HCT116 (cell line): ENCODE data around the gene CFHR5. TPM values are rescaled to one million over a fixed set of nuclear protein-coding genes. Genes with fewer than 3 reads are reported as not detected.

Experiments used
- ATAC-seq: fragments of 200-7000 bp; cut with Tn5 transposase; 2 replicates; pipeline ENCODE4 v1.9.1; 2020; ENCODE audit warnings: mild to moderate bottlenecking, moderate library complexity
- BruUV-seq: library from RNA; stranded (reverse); fragments of 400-500 nt; replicated peaks from 2 replicates; lab custom pipeline; 2021; lab: Mats Ljungman, UMichigan
- CTCF ChIA-PET: fragments of 300-600 bp; sonication (Branson Sonifier 250); formaldehyde crosslinking; loops from one replicate; lab custom pipeline; 2021; ENCODE audit warnings: antibody characterized with exemption; lab: Charles Lee
- POLR2A ChIA-PET: fragments of 300-600, 350-600 bp; sonication (Branson Sonifier 250); formaldehyde crosslinking; loops from one replicate; lab custom pipeline; 2021; ENCODE audit warnings: antibody characterized with exemption; lab: Charles Lee
- RAD21 ChIA-PET, 2 experiments: fragments of 300-600 bp; sonication (Branson Sonifier 250); formaldehyde crosslinking; loops; one replicate each; lab custom pipeline; 2023; ENCODE audit warnings: low total read pairs in 2 of 2; ENCODE audit not compliant: uncharacterized antibody in 2 of 2, unreplicated experiment in 2 of 2, low non-redundant PET in 1 of 2; lab: Charles Lee
- DNase-seq: peaks from one replicate; pipeline ENCODE4 v3.0.0-alpha.2; 2010; ENCODE audit warnings: low read depth, low spot score
- H2AFZ ChIP-seq: fragments of 200-600 bp; shearing (Covaris generic), sonication (generic); 2 replicates; pipeline ENCODE4 v1.6.1; 2017; ENCODE audit warnings: low read depth, mixed run types, mixed read lengths, antibody characterized with exemption, low read length; ENCODE audit not compliant: poor library complexity, severe bottlenecking
- H3K27ac ChIP-seq: 2 replicates; pipeline ENCODE4 v1.5.1; 2012; ENCODE audit warnings: low read depth, low read length
- H3K27me3 ChIP-seq: fragments of 200-600 bp; sonication (generic); 2 replicates; pipeline ENCODE4 v1.6.1; 2016; ENCODE audit warnings: mixed run types, low read length, mixed read lengths; ENCODE audit not compliant: insufficient read depth
- H3K36me3 ChIP-seq, 2 experiments: fragments of 200-500 bp in 1 of 2; fragments of 200-600 bp in 1 of 2; sonication (Bioruptor generic) in 1 of 2; sonication (generic) in 1 of 2; 2 replicates each; pipeline versions ENCODE4 v1.5.1 to v1.6.1; 2014 to 2016; ENCODE audit warnings: low read length in 2 of 2, inconsistent platforms in 1 of 2, mixed read lengths in 1 of 2, mixed run types in 1 of 2; ENCODE audit not compliant: insufficient read depth in 2 of 2, control insufficient read depth in 1 of 2
- H3K4me1 ChIP-seq, 2 experiments: fragments of 200-600 bp in 1 of 2; sonication (generic) in 1 of 2; 2 replicates each; pipeline versions ENCODE4 v1.5.1 to v1.6.1; 2012 to 2017; ENCODE audit warnings: low read length in 2 of 2, inconsistent platforms in 1 of 2, mild to moderate bottlenecking in 1 of 2, mixed read lengths in 1 of 2, mixed run types in 1 of 2, moderate library complexity in 1 of 2; ENCODE audit not compliant: insufficient read depth in 2 of 2, control insufficient read depth in 1 of 2
- H3K4me2 ChIP-seq: fragments of 200-600 bp; sonication (generic); 2 replicates; pipeline ENCODE4 v1.6.1; 2017; ENCODE audit warnings: mixed run types, low read length, mixed read lengths
- H3K4me3 ChIP-seq, 2 experiments: fragments of 200-600 bp in 1 of 2; sonication (generic) in 1 of 2; replicated peaks in 1 of 2; 2 replicates each; pipeline ENCODE4 v1.5.1; 2011 to 2016; ENCODE audit warnings: low read length in 2 of 2, control low read depth in 1 of 2, low read depth in 1 of 2, mild to moderate bottlenecking in 1 of 2, mixed read lengths in 1 of 2, mixed run types in 1 of 2
- H3K79me2 ChIP-seq: fragments of 200-600 bp; sonication (generic); 2 replicates; pipeline ENCODE4 v1.6.1; 2017; ENCODE audit warnings: mild to moderate bottlenecking, mixed run types, low read length, moderate library complexity, mixed read lengths; ENCODE audit not compliant: insufficient read depth
- H3K9ac ChIP-seq: fragments of 200-600 bp; sonication (generic); 2 replicates; pipeline ENCODE4 v1.6.1; 2016; ENCODE audit warnings: low read length, mixed read lengths
- H3K9me2 ChIP-seq: fragments of 200-600 bp; sonication (generic), shearing (Covaris generic); 2 replicates; pipeline ENCODE4 v1.6.1; 2017; ENCODE audit warnings: mixed run types, mild to moderate bottlenecking, moderate library complexity; ENCODE audit not compliant: insufficient read depth
- H3K9me3 ChIP-seq, 2 experiments: fragments of 200-500 bp in 1 of 2; fragments of 200-600 bp in 1 of 2; sonication (Bioruptor generic) in 1 of 2; sonication (generic) in 1 of 2; 2 replicates each; pipeline ENCODE4 v1.6.1; 2014 to 2017; ENCODE audit warnings: low read length in 2 of 2, mixed read lengths in 2 of 2, inconsistent platforms in 1 of 2, low read depth in 1 of 2, mild to moderate bottlenecking in 1 of 2, mixed run types in 1 of 2, moderate library complexity in 1 of 2; ENCODE audit not compliant: control insufficient read depth in 1 of 2, insufficient read depth in 1 of 2
- H4K20me1 ChIP-seq: fragments of 200-600 bp; sonication (generic), shearing (Covaris generic); 2 replicates; pipeline ENCODE4 v1.6.1; 2017; ENCODE audit warnings: mixed run types, mild to moderate bottlenecking, moderate library complexity; ENCODE audit not compliant: insufficient read depth
- ELF1 ChIP-seq: IDR thresholded peaks from 2 replicates; pipeline ENCODE4 v1.6.1; 2012; ENCODE audit warnings: low read depth, borderline replicate concordance
- EZH2 ChIP-seq: fragments of 200-600 bp; sonication (generic); IDR thresholded peaks from 2 replicates; pipeline ENCODE4 v1.6.1; 2017; ENCODE audit warnings: antibody characterized with exemption, mixed run types
- RAD21 ChIP-seq: IDR thresholded peaks from 2 replicates; pipeline ENCODE4 v1.6.1; 2012; ENCODE audit warnings: low read depth, mild to moderate bottlenecking
- intact Hi-C: fragments of 100-400 bp; cut with micrococcal nuclease; formaldehyde crosslinking; loops from 2 replicates; pipeline ENCODE4 v1.10.0; 2022
- total RNA-seq: library from RNA; stranded (reverse); gene quantifications from one replicate; pipeline ENCODE4 v1.2.1, GENCODE V29; 2021; ENCODE audit not compliant: unreplicated experiment
- TF ChIP-seq, protein P1 (sequence below): IDR thresholded peaks from 2 replicates; pipeline ENCODE4 v1.6.1; 2012
- TF ChIP-seq, protein P2 (sequence below): IDR thresholded peaks from 2 replicates; pipeline ENCODE4 v1.6.1; 2012

The CFHR5 gene
- total RNA-seq, 1 experiment from 2014 or later, result not detected

DNA sequence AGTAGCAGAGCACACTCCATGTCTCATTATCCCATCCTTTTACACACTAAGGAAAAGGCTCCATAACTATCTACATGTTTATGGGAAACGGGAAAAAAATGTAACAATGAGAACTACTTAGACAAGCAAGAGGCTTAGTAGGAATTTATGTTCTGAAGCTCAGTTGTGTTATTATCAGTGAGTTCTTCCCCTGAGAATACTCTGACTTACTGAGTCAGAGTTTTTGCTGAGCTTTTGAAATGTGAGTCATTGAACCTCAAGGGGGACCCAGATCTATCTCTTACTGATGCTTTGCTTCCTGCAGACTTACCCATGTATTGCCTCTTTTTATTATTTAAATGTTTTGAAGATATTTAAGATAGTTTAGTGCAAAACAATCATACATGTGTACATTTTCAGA lies 20.1 kb downstream of the CFHR5 start:
- BruUV-seq, result no TSS peak
- no peak overlapping the region for H3K4me3 ChIP-seq
- no peaks in the 10 kb centered on the region for H3K36me3 ChIP-seq
- intact Hi-C loops, result no loop called here
- H3K9me3 ChIP-seq, result no peaks in the 10 kb centered on the region
- TF ChIP-seq RAD21, result no peak
- H3K9ac ChIP-seq, result no peak overlapping the region
- RAD21 ChIA-PET, result no interaction called here
- H3K27ac ChIP-seq, result no peak overlapping the region
- H3K9me2 ChIP-seq, result no peaks in the 10 kb centered on the region
- no peaks in the 10 kb centered on the region for H3K27me3 ChIP-seq
- POLR2A ChIA-PET, result no interaction called here
- peaks cover 1 to 2% of the 10 kb centered on the region in 2 experiments; a peak in 2 of 4 replicates for H3K4me1 ChIP-seq
- no peaks in the 10 kb centered on the region for H4K20me1 ChIP-seq
- H3K4me2 ChIP-seq, result no peak overlapping the region
- ATAC-seq (no peak), DNase-seq (no peak)
- no peak overlapping the region for H2AFZ ChIP-seq
- CTCF ChIA-PET, result no interaction called here
- H3K79me2 ChIP-seq, result no peaks in the 10 kb centered on the region

DNA sequence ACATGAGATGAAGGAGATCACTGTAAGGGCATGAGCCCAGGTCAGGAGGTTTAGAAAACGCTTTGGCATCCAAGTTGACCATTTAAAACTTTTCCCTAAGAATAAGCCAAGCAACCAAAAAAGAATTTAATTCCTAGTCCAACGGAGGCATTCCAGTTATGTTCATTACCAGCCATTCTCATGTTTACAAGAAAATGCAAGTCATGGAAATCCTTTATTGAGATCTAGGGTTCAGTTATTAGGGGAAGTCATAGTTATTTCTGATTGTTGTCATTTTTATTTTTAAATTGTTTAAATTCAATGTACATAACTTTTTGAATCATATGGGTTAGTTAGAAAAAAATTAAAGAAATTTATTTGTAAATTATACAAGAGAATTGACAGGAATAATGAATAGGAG lies 24.5 kb downstream of the CFHR5 start:
- TF ChIP-seq, protein P1, sequence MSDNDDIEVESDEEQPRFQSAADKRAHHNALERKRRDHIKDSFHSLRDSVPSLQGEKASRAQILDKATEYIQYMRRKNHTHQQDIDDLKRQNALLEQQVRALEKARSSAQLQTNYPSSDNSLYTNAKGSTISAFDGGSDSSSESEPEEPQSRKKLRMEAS, result no peak
- TF ChIP-seq ELF1 (no peak), EZH2 (no peak)
- TF ChIP-seq, protein P2, sequence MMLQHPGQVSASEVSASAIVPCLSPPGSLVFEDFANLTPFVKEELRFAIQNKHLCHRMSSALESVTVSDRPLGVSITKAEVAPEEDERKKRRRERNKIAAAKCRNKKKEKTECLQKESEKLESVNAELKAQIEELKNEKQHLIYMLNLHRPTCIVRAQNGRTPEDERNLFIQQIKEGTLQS, result no peak
- ChIA-PET CTCF (no interaction called here), POLR2A (no interaction called here), RAD21 (no interaction called here)
- Histone ChIP-seq H3K9ac (no peak overlapping the region), H4K20me1 (no peaks in the 10 kb centered on the region), H3K27me3 (no peaks in the 10 kb centered on the region), H3K9me2 (no peaks in the 10 kb centered on the region), H3K4me2 (no peak overlapping the region), H3K79me2 (no peaks in the 10 kb centered on the region), H3K4me3 (no peak overlapping the region), H3K36me3 (no peaks in the 10 kb centered on the region), H3K9me3 (no peaks in the 10 kb centered on the region), H3K27ac (no peak overlapping the region), H2AFZ (no peak overlapping the region), H3K4me1 (no peaks in the 10 kb centered on the region)
- DNase-seq (no peak), ATAC-seq (no peak)
- intact Hi-C loops, result no loop called here
- no TSS peak for BruUV-seq
